KG1 (cell line): ENCODE measurements around the gene OR3A3.

Experiments
- DNase-seq: peaks from one replicate; lab custom pipeline; 2025; lab: John Stamatoyannopoulos, UW

OR3A3 gene

DNA sequence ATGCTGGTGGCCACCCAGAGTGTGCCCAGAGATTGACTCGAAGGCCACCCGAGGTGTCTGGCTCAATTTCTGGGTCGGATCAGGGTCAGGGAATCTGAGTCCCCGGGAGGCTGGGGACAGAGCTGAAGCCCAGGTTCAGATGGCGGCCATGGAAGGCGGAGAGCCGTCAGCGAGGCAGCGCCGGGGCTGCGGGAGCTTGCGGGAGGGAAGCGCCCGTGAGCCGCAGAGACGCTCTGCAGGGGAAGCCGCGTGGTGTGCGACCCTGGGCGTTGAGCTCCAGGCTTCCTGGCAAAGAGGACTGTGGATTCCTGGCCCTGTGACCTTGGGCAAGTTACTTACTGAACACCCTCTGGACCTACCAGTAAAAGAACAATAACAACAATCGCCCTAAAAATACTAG lies 61.0 kb downstream of the OR3A3 start:
- no peak for DNase-seq
